PFSK-1 (cell line): ENCODE measurements around the gene NKAIN2.

Experiments
- FOXP2 ChIP-seq: optimal IDR thresholded peaks from 2 replicates; pipeline ENCODE3; 2011; ENCODE audit warnings: borderline replicate concordance, control low read depth, inconsistent platforms; ENCODE audit not compliant: insufficient read depth; ENCODE audit errors: extremely low read length, extremely low read depth
- POLR2AphosphoS5 ChIP-seq: IDR thresholded peaks from 2 replicates; pipeline ENCODE4 v1.6.1; 2012; ENCODE audit warnings: low read depth, mild to moderate bottlenecking, control low read depth, low read length, moderate library complexity
- REST ChIP-seq, 2 experiments: IDR thresholded peaks; 2 replicates each; pipeline versions ENCODE4 v1.6.1 to v1.8.0; 2011 to 2012; ENCODE audit warnings: low read depth in 2 of 2, low read length in 2 of 2, control low read depth in 1 of 2, inconsistent platforms in 1 of 2, mild to moderate bottlenecking in 1 of 2, moderate library complexity in 1 of 2; ENCODE audit not compliant: insufficient read depth in 1 of 2
- SIN3A ChIP-seq: IDR thresholded peaks from 2 replicates; pipeline ENCODE4 v1.6.1; 2012; ENCODE audit warnings: mild to moderate bottlenecking, low read length, moderate library complexity, borderline replicate concordance; ENCODE audit not compliant: insufficient read depth
- TAF1 ChIP-seq: IDR thresholded peaks from 2 replicates; pipeline ENCODE4 v1.6.1; 2012; ENCODE audit warnings: low read length, control low read depth, borderline replicate concordance; ENCODE audit not compliant: insufficient read depth

Gene NKAIN2

GRCh38 chr6:123913863-123914262, 110.2 kb downstream of the NKAIN2 start:
- TF ChIP-seq SIN3A = no peak

- TF ChIP-seq REST (IDR thresholded peaks at IDR 0.05; ENCODE audit: insufficient read depth in 1 of 2, low read depth in 2 of 2, low read length in 2 of 2) (no peak), FOXP2 (no peak), SIN3A (no peak), POLR2AphosphoS5 (no peak), TAF1 (no peak)
Observed at GRCh38 chr6:123925350-123925749, 121.7 kb downstream of the NKAIN2 start.

- no peak for TF ChIP-seq FOXP2
- TF ChIP-seq REST (IDR thresholded peaks at IDR 0.05; ENCODE audit: insufficient read depth in 1 of 2, low read depth in 2 of 2, low read length in 2 of 2) = no peak
- no peak for TF ChIP-seq TAF1
- TF ChIP-seq POLR2AphosphoS5 = no peak
- TF ChIP-seq SIN3A = no peak
Observed at GRCh38 chr6:123925842-123926399, 122.3 kb downstream of the NKAIN2 start.

GRCh38 chr6:123928529-123928928, 124.9 kb downstream of the NKAIN2 start:
- TF ChIP-seq FOXP2 (no peak), SIN3A (no peak), REST (IDR thresholded peaks at IDR 0.05; ENCODE audit: insufficient read depth in 1 of 2, low read depth in 2 of 2, low read length in 2 of 2) (no peak), POLR2AphosphoS5 (no peak), TAF1 (no peak)

- no peak for TF ChIP-seq SIN3A
- TF ChIP-seq POLR2AphosphoS5 = no peak
- TF ChIP-seq TAF1 = no peak
- no peak for TF ChIP-seq REST (IDR thresholded peaks at IDR 0.05; ENCODE audit: insufficient read depth in 1 of 2, low read depth in 2 of 2, low read length in 2 of 2)
- TF ChIP-seq FOXP2 = no peak
Observed at GRCh38 chr6:123931928-123932327, 128.3 kb downstream of the NKAIN2 start.
